ENCODE measurements around the gene TOMM34. TPM values are rescaled to one million over a fixed set of nuclear protein-coding genes. Genes with fewer than 3 reads are reported as not detected.

TOMM34 gene
- polyA plus RNA-seq, 1 experiment = 31.8 TPM

DNA sequence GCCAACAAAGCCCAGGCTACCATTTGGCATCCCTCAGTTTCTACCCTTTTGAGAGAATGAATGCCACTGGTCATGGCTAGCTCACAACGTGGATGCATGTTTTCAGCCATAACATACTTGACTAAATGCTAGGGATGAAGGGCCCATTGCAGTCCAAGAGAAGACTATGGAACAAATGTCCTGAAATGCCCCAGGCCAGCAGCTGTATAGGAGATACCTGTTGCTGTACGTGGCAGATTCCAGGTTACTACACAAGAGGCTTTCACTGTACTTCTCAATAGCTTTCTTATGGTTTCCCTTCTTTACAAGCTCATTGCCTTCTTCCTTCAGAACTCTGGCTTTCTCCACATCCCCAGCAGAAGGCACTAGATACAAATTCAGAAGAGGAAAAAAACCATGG, 11.7 kb downstream of the TOMM34 start:
- no peaks in the 10 kb centered on the region for H3K27me3 ChIP-seq (ENCODE audit: control insufficient read depth, insufficient read depth, low read length)
- no peak overlapping the region for H3K27ac ChIP-seq (ENCODE audit: low read depth, low read length)
- ChIA-PET CTCF (interaction anchor here (0.7 to 1.7 kb wide), 3 partner anchors 10 to 343 kb away, joined by 3 to 5 read pairs (median 5); no protein-coding TSS in a partner anchor), POLR2A (no interaction called here)
- H3K4me3 ChIP-seq (ENCODE audit: low read depth, low read length) = no peak overlapping the region
- no peak for DNase-seq (ENCODE audit: low read depth, low spot score)
- no peaks in the 10 kb centered on the region for H3K9me3 ChIP-seq (ENCODE audit: control insufficient read depth, insufficient read depth, low read length)
- TF ChIP-seq CTCF (IDR thresholded peaks at IDR 0.05; ENCODE audit: low read depth, low read length) = no peak

- H3K9me3 ChIP-seq (ENCODE audit: control insufficient read depth, insufficient read depth, low read length) = no peaks in the 10 kb centered on the region
- no peaks in the 10 kb centered on the region for H3K27me3 ChIP-seq (ENCODE audit: control insufficient read depth, insufficient read depth, low read length)
- CTCF ChIA-PET = interaction anchor here (0.7 to 1.7 kb wide), 2 partner anchors 10 to 344 kb away, joined by 3 to 5 read pairs; no protein-coding TSS in a partner anchor
- POLR2A ChIA-PET = no interaction called here
- no peak overlapping the region for H3K27ac ChIP-seq (ENCODE audit: low read depth, low read length)
- no peak for TF ChIP-seq CTCF (IDR thresholded peaks at IDR 0.05; ENCODE audit: low read depth, low read length)
- no peak overlapping the region for H3K4me3 ChIP-seq (ENCODE audit: low read depth, low read length)
- DNase-seq (ENCODE audit: low read depth, low spot score) = no peak
Observed at GRCh38 chr20:44948107-44948506, 12.1 kb downstream of the TOMM34 start.

DNA sequence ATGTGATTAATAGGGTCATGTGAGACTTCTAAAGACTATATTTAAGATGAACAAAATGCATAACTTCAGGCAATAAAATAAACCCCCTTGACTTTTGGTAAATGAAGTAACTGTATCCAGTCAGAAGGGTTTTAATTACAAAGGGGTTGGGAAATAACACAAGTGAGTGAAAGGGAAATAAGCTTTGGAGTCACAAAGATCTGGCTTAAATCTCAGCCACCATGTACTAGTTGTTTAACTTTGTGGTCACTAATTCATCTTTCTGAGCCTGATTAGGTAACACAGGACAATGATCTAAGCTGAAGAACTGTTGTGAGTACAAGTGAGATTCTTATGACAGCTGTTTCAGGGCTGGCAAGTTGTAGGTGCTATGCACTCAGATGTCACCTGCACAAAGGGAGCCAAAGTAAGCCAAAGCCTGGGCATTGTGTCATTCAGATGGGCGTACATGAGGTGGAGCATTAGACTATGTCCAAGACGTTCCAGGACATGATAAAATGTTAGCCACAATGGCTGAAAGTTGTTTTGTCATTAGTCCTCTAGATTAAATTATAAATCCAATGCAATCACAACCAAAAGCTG, 13.8 kb downstream of the TOMM34 start:
- Histone ChIP-seq H3K27ac (ENCODE audit: low read depth, low read length) (no peak overlapping the region), H3K9me3 (ENCODE audit: control insufficient read depth, insufficient read depth, low read length) (no peaks in the 10 kb centered on the region), H3K27me3 (ENCODE audit: control insufficient read depth, insufficient read depth, low read length) (no peaks in the 10 kb centered on the region), H3K4me3 (ENCODE audit: low read depth, low read length) (no peak overlapping the region)
- CTCF ChIA-PET = interaction anchor here (0.8 to 1.1 kb wide), 2 partner anchors 344 to 346 kb away, joined by 3 read pairs; no protein-coding TSS in a partner anchor
- DNase-seq (ENCODE audit: low read depth, low spot score) = no peak
- TF ChIP-seq CTCF (IDR thresholded peaks at IDR 0.05; ENCODE audit: low read depth, low read length) = no peak
- POLR2A ChIA-PET = interaction anchor here (0.6 to 1.0 kb wide), 2 partner anchors 14 to 67 kb away, joined by 4 to 10 read pairs; partner anchors contain the start of gene TOMM34

DNA sequence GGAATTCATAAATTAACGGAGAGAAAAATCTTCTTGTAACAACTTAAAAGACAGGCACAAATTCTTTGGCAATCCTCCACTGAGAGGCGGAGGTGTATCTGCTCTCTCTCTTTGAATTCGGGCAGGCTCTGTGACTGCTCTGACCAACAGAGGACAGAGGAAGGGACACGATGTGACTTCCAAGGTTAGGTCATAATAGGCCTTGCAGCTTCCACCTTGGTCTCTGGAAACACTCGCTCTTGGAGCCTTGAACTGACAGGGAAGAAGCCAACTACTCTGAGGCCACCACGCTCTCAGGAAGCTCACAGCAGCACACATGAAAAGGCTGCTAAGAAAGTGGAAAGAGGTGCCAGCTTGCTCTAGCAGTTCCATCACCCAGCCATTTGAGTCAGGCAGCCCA, 14.9 kb downstream of the TOMM34 start:
- Histone ChIP-seq H3K27ac (ENCODE audit: low read depth, low read length) (no peak overlapping the region), H3K9me3 (ENCODE audit: control insufficient read depth, insufficient read depth, low read length) (no peaks in the 10 kb centered on the region), H3K27me3 (ENCODE audit: control insufficient read depth, insufficient read depth, low read length) (no peaks in the 10 kb centered on the region), H3K4me3 (ENCODE audit: low read depth, low read length) (no peak overlapping the region)
- ChIA-PET CTCF (no interaction called here), POLR2A (no interaction called here)
- no peak for TF ChIP-seq CTCF (IDR thresholded peaks at IDR 0.05; ENCODE audit: low read depth, low read length)
- DNase-seq (ENCODE audit: low read depth, low spot score) = no peak

- DNase-seq (ENCODE audit: low read depth, low spot score) = no peak
- ChIA-PET CTCF (no interaction called here), POLR2A (no interaction called here)
- no peaks in the 10 kb centered on the region for H3K27me3 ChIP-seq (ENCODE audit: control insufficient read depth, insufficient read depth, low read length)
- H3K27ac ChIP-seq (ENCODE audit: low read depth, low read length) = no peak overlapping the region
- H3K4me3 ChIP-seq (ENCODE audit: low read depth, low read length) = no peak overlapping the region
- no peak for TF ChIP-seq CTCF (IDR thresholded peaks at IDR 0.05; ENCODE audit: low read depth, low read length)
- no peaks in the 10 kb centered on the region for H3K9me3 ChIP-seq (ENCODE audit: control insufficient read depth, insufficient read depth, low read length)
Observed at GRCh38 chr20:44943828-44944227, 16.4 kb downstream of the TOMM34 start.

Measured in AG04450 (cell line).